Thoracic aorta (tissue), 2 donors: ENCODE results near the gene PRPF38B. TPM values are rescaled to one million over a fixed set of nuclear protein-coding genes. Genes with fewer than 3 reads are reported as not detected.
"Not testable (repeated sequence)": the region's sequence is repeated elsewhere in the genome, so short reads cannot be mapped to it uniquely, and the experiment has no call there.

Experiments
- ATAC-seq: fragments of 150-250 bp; one replicate; pipeline ENCODE4 v1.8.0; 2017; ENCODE audit warnings: low read depth; ENCODE audit not compliant: insufficient number of reproducible peaks, low FRiP score
- DNase-seq: peaks from one replicate; pipeline ENCODE4 v3.0.0-alpha.2; 2020; ENCODE audit warnings: low spot score
- H3K27ac ChIP-seq, 2 donors: fragments of 200-600 bp; sonication (generic); 1 replicate in 1 of 2; 2 replicates in 1 of 2; pipeline ENCODE4 v1.5.1; 2016; ENCODE audit warnings: mild to moderate bottlenecking in 2 of 2, moderate library complexity in 2 of 2
- H3K27me3 ChIP-seq: fragments of 200-600 bp; sonication (generic); replicated peaks from 2 replicates; pipeline ENCODE4 v1.6.0; 2016; ENCODE audit warnings: mild to moderate bottlenecking; ENCODE audit not compliant: insufficient read depth
- H3K36me3 ChIP-seq: fragments of 200-600 bp; sonication (generic); one replicate; pipeline ENCODE4 v1.5.1; 2016
- H3K4me1 ChIP-seq, 2 donors: fragments of 200-600 bp; sonication (generic); 1 replicate in 1 of 2; 2 replicates in 1 of 2; pipeline versions ENCODE4 v1.5.1 to v1.6.0; 2016; ENCODE audit warnings: low read depth in 2 of 2, mild to moderate bottlenecking in 1 of 2; ENCODE audit not compliant: control insufficient read depth in 1 of 2
- H3K4me3 ChIP-seq: fragments of 200-600 bp; sonication (generic); 2 replicates; pipeline ENCODE4 v1.5.1; 2016; ENCODE audit warnings: mild to moderate bottlenecking
- H3K9me3 ChIP-seq: fragments of 200-600 bp; sonication (generic); 2 replicates; pipeline ENCODE4 v1.5.1; 2016
- CTCF ChIP-seq: fragments of 200-600 bp; sonication (generic); IDR thresholded peaks from one replicate; pipeline ENCODE4 v1.5.1; 2019; ENCODE audit warnings: antibody characterized with exemption
- total RNA-seq, 2 donors: library from RNA; depleted of rRNA; stranded (reverse); fragments of >200 nt; gene quantifications; one replicate each; pipeline versions ENCODE4 v1.1.0 to v1.2.3, GENCODE V29; 2016

The PRPF38B gene
- total RNA-seq, 2 donors from 2014 or later, result 21.7 to 57.3 TPM

- ATAC-seq, result no peak
- no peak for TF ChIP-seq CTCF
- Histone ChIP-seq H3K27me3 (no peaks in the 10 kb centered on the region), H3K4me3 (no peak overlapping the region), H3K4me1 (no peaks in the 10 kb centered on the region), H3K36me3 (no peaks in the 10 kb centered on the region), H3K9me3 (no peaks in the 10 kb centered on the region), H3K27ac (no peak overlapping the region)
- no peak for DNase-seq
These were observed 21.9 kb upstream of the PRPF38B start for GRCh38 chr1:108670131-108670773.

- H3K36me3 ChIP-seq, result no peaks in the 10 kb centered on the region
- no peaks in the 10 kb centered on the region for H3K27me3 ChIP-seq
- TF ChIP-seq CTCF, result no peak
- no peaks in the 10 kb centered on the region for H3K9me3 ChIP-seq
- H3K4me3 ChIP-seq, result no peak overlapping the region
- DNase-seq (no peak), ATAC-seq (no peak)
- H3K4me1 ChIP-seq, result no peaks in the 10 kb centered on the region
- no peak overlapping the region for H3K27ac ChIP-seq
These were observed 21.0 kb upstream of the PRPF38B start for GRCh38 chr1:108671143-108671542.

- H3K27me3 ChIP-seq, result no peaks in the 10 kb centered on the region
- ATAC-seq (no peak), DNase-seq (no peak)
- no peaks in the 10 kb centered on the region for H3K9me3 ChIP-seq
- H3K27ac ChIP-seq, result no peak overlapping the region
- no peaks in the 10 kb centered on the region for H3K36me3 ChIP-seq
- no peak overlapping the region for H3K4me3 ChIP-seq
- H3K4me1 ChIP-seq, result no peaks in the 10 kb centered on the region
- TF ChIP-seq CTCF, result no peak
These were observed 13.4 kb upstream of the PRPF38B start for GRCh38 chr1:108678706-108679105.

GRCh38 chr1:108679586-108680213 lies 12.4 kb upstream of the PRPF38B start:
- ATAC-seq (no peak), DNase-seq (no peak)
- no peak for TF ChIP-seq CTCF
- no peaks in the 10 kb centered on the region for H3K4me1 ChIP-seq
- H3K9me3 ChIP-seq, result no peaks in the 10 kb centered on the region
- no peaks in the 10 kb centered on the region for H3K36me3 ChIP-seq
- no peaks in the 10 kb centered on the region for H3K27me3 ChIP-seq
- no peak overlapping the region for H3K27ac ChIP-seq
- peak overlapping the region; percentile 53 for H3K4me3 ChIP-seq

GRCh38 chr1:108681701-108682100 lies 10.4 kb upstream of the PRPF38B start:
- not testable (repeated sequence) for H3K27me3 ChIP-seq, H3K27ac ChIP-seq, DNase-seq, ATAC-seq, H3K4me1 ChIP-seq, H3K9me3 ChIP-seq, H3K36me3 ChIP-seq, H3K4me3 ChIP-seq
